ENCODE measurements around the gene PRKCH.
A peak's percentile ranks its signal among the peaks of the same experiment; 100 is the strongest.

Gene PRKCH

GRCh38 chr14:61321385-61322010 lies at the start of gene PRKCH:
Gene PRKCH (plus strand): TSS chr14:61321579. CDS start chr14:61322102, 523 bp downstream.
- in situ Hi-C loops (cut with MboI; ENCODE audit: low pct_unique_long_range_greater_than_20kb, low sequenced_read_pairs, unreplicated experiment), result no loop called here
- TF ChIP-seq CTCF (IDR thresholded peaks at IDR 0.05; ENCODE audit: extremely low read depth, insufficient read depth, missing control alignments), result peak; percentile 41
- DNase-seq (ENCODE audit: low spot score), result peak; percentile 88

GRCh38 chr14:61277232-61277631 lies 44.1 kb upstream of the PRKCH start:
- no peak for DNase-seq (ENCODE audit: low spot score)
- no peak for TF ChIP-seq CTCF (IDR thresholded peaks at IDR 0.05; ENCODE audit: extremely low read depth, insufficient read depth, missing control alignments)
- in situ Hi-C loops (cut with MboI; ENCODE audit: low pct_unique_long_range_greater_than_20kb, low sequenced_read_pairs, unreplicated experiment), result loop anchor here (25.0 kb wide), 1 partner anchor 560 kb away; no protein-coding TSS in a partner anchor

- in situ Hi-C loops (cut with MboI; ENCODE audit: low pct_unique_long_range_greater_than_20kb, low sequenced_read_pairs, unreplicated experiment), result loop anchor here (25.0 kb wide), 1 partner anchor 560 kb away; no protein-coding TSS in a partner anchor
- no peak for DNase-seq (ENCODE audit: low spot score)
- TF ChIP-seq CTCF (IDR thresholded peaks at IDR 0.05; ENCODE audit: extremely low read depth, insufficient read depth, missing control alignments), result no peak
Observed at GRCh38 chr14:61277784-61278183, 43.6 kb upstream of the PRKCH start.

- DNase-seq (ENCODE audit: low spot score), result no peak
- in situ Hi-C loops (cut with MboI; ENCODE audit: low pct_unique_long_range_greater_than_20kb, low sequenced_read_pairs, unreplicated experiment), result loop anchor here (25.0 kb wide), 1 partner anchor 558 kb away; no protein-coding TSS in a partner anchor
- no peak for TF ChIP-seq CTCF (IDR thresholded peaks at IDR 0.05; ENCODE audit: extremely low read depth, insufficient read depth, missing control alignments)
Observed at GRCh38 chr14:61279082-61279481, 42.3 kb upstream of the PRKCH start.

GRCh38 chr14:61280092-61280525 lies 41.3 kb upstream of the PRKCH start:
- no peak for TF ChIP-seq CTCF (IDR thresholded peaks at IDR 0.05; ENCODE audit: extremely low read depth, insufficient read depth, missing control alignments)
- in situ Hi-C loops (cut with MboI; ENCODE audit: low pct_unique_long_range_greater_than_20kb, low sequenced_read_pairs, unreplicated experiment), result loop anchor here (25.0 kb wide), 1 partner anchor 557 kb away; no protein-coding TSS in a partner anchor
- DNase-seq (ENCODE audit: low spot score), result no peak

GRCh38 chr14:61280526-61281185 lies 40.7 kb upstream of the PRKCH start:
- peak; percentile 76 for DNase-seq (ENCODE audit: low spot score)
- in situ Hi-C loops (cut with MboI; ENCODE audit: low pct_unique_long_range_greater_than_20kb, low sequenced_read_pairs, unreplicated experiment), result loop anchor here (25.0 kb wide), 1 partner anchor 557 kb away; no protein-coding TSS in a partner anchor
- TF ChIP-seq CTCF (IDR thresholded peaks at IDR 0.05; ENCODE audit: extremely low read depth, insufficient read depth, missing control alignments), result peak; percentile 46

Measured in GM13977 (cell line).